Measurements from ENCODE around the gene IPO4. TPM values are rescaled to one million over a fixed set of nuclear protein-coding genes. Genes with fewer than 3 reads are reported as not detected.

Gene IPO4
- total and polyA plus RNA-seq, 2 of the 13 experiments (the other 11 are each of a cell fraction or from before 2014, with no cell fraction given): 39.0 to 179 TPM

- TF ChIP-seq DPF2 (CRISPR knock-in tag; IDR thresholded peaks at IDR 0.05; ENCODE audit: borderline replicate concordance, low read depth): no peak
- TF ChIP-seq ELF3 (CRISPR knock-in tag; IDR thresholded peaks at IDR 0.05): no peak; the same call in 1 of the 2 replicates
- TF ChIP-seq ZNF12 (CRISPR knock-in tag; IDR thresholded peaks at IDR 0.05): no peak
- TF ChIP-seq ZNF251 (CRISPR knock-in tag; IDR thresholded peaks at IDR 0.05): 0 out of 2 replicates have a peak, but pooled peaks have one; percentile 60
- TF ChIP-seq RFXAP (CRISPR knock-in tag; IDR thresholded peaks at IDR 0.05; ENCODE audit: borderline replicate concordance): peak; percentile 28; the same call in 1 of the 2 replicates
- TF ChIP-seq ZNF263 (CRISPR knock-in tag; IDR thresholded peaks at IDR 0.05): peak; percentile 47; the same call in 1 of the 2 replicates
- TF ChIP-seq JUND (CRISPR knock-in tag; IDR thresholded peaks at IDR 0.05): no peak
- TF ChIP-seq, protein P1, sequence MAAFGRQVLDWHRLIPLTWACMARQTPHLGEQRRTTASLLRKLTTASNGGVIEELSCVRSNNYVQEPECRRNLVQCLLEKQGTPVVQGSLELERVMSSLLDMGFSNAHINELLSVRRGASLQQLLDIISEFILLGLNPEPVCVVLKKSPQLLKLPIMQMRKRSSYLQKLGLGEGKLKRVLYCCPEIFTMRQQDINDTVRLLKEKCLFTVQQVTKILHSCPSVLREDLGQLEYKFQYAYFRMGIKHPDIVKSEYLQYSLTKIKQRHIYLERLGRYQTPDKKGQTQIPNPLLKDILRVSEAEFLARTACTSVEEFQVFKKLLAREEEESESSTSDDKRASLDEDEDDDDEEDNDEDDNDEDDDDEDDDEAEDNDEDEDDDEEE (CRISPR knock-in tag; IDR thresholded peaks at IDR 0.05): peak; percentile 63; the same call in 1 of the 2 replicates
- TF ChIP-seq FLYWCH1 (CRISPR knock-in tag; IDR thresholded peaks at IDR 0.05): no peak
- TF ChIP-seq LBX2 (CRISPR knock-in tag; IDR thresholded peaks at IDR 0.05; ENCODE audit: borderline replicate concordance): peak; percentile 24; the same call in 1 of the 2 replicates
- TF ChIP-seq, protein P2, sequence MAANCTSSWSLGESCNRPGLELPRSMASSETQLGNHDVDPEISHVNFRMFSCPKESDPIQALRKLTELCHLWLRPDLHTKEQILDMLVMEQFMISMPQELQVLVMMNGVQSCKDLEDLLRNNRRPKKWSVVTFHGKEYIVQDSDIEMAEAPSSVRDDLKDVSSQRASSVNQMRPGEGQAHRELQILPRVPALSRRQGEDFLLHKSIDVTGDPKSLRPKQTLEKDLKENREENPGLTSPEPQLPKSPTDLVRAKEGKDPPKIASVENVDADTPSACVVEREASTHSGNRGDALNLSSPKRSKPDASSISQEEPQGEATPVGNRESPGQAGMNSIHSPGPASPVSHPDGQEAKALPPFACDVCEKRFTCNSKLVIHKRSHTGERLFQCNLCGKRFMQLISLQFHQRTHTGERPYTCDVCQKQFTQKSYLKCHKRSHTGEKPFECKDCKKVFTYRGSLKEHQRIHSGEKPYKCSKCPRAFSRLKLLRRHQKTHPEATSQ (CRISPR knock-in tag; IDR thresholded peaks at IDR 0.05; ENCODE audit: borderline replicate concordance): 0 out of 2 replicates have a peak, but pooled peaks have one; percentile 15
- TF ChIP-seq, protein P3, sequence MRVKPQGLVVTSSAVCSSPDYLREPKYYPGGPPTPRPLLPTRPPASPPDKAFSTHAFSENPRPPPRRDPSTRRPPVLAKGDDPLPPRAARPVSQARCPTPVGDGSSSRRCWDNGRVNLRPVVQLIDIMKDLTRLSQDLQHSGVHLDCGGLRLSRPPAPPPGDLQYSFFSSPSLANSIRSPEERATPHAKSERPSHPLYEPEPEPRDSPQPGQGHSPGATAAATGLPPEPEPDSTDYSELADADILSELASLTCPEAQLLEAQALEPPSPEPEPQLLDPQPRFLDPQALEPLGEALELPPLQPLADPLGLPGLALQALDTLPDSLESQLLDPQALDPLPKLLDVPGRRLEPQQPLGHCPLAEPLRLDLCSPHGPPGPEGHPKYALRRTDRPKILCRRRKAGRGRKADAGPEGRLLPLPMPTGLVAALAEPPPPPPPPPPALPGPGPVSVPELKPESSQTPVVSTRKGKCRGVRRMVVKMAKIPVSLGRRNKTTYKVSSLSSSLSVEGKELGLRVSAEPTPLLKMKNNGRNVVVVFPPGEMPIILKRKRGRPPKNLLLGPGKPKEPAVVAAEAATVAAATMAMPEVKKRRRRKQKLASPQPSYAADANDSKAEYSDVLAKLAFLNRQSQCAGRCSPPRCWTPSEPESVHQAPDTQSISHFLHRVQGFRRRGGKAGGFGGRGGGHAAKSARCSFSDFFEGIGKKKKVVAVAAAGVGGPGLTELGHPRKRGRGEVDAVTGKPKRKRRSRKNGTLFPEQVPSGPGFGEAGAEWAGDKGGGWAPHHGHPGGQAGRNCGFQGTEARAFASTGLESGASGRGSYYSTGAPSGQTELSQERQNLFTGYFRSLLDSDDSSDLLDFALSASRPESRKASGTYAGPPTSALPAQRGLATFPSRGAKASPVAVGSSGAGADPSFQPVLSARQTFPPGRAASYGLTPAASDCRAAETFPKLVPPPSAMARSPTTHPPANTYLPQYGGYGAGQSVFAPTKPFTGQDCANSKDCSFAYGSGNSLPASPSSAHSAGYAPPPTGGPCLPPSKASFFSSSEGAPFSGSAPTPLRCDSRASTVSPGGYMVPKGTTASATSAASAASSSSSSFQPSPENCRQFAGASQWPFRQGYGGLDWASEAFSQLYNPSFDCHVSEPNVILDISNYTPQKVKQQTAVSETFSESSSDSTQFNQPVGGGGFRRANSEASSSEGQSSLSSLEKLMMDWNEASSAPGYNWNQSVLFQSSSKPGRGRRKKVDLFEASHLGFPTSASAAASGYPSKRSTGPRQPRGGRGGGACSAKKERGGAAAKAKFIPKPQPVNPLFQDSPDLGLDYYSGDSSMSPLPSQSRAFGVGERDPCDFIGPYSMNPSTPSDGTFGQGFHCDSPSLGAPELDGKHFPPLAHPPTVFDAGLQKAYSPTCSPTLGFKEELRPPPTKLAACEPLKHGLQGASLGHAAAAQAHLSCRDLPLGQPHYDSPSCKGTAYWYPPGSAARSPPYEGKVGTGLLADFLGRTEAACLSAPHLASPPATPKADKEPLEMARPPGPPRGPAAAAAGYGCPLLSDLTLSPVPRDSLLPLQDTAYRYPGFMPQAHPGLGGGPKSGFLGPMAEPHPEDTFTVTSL (CRISPR knock-in tag; IDR thresholded peaks at IDR 0.05; ENCODE audit: borderline replicate concordance): peak; percentile 29; the same call in 1 of the 2 replicates
- TF ChIP-seq MAFK (conservative IDR thresholded peaks at IDR 0.05 in 1 of 2, IDR thresholded peaks at IDR 0.05 in 1 of 2; ENCODE audit: low read length in 2 of 2): peak; percentile 42 to 62; a peak in 3 of 4 replicates
- TF ChIP-seq ZNF383 (CRISPR knock-in tag; IDR thresholded peaks at IDR 0.05; ENCODE audit: borderline replicate concordance): peak; percentile 64; the same call in 1 of the 2 replicates
- no peak for TF ChIP-seq ZNF296 (CRISPR knock-in tag; conservative IDR thresholded peaks at IDR 0.05)
- TF ChIP-seq ZNF546 (CRISPR knock-in tag; conservative IDR thresholded peaks at IDR 0.05): peak; percentile 67; the same call in 1 of the 2 replicates
- 0 out of 2 replicates have a peak, but pooled peaks have one; percentile 29 for TF ChIP-seq ZNF225 (CRISPR knock-in tag; IDR thresholded peaks at IDR 0.05)
- TF ChIP-seq TBL1XR1 (IDR thresholded peaks at IDR 0.05; ENCODE audit: borderline replicate concordance, low read length, partially characterized antibody): peak; percentile 30
- TF ChIP-seq GFI1 (CRISPR knock-in tag; IDR thresholded peaks at IDR 0.05; ENCODE audit: borderline replicate concordance): peak; percentile 79
These were observed 42.9 kb upstream of the IPO4 start (continued) for GRCh38 chr14:24231263-24232120.

All from HepG2 (cell line).